B cell (primary cell): ENCODE data around the gene ZNF33A. TPM values are rescaled to one million over a fixed set of nuclear protein-coding genes. Genes with fewer than 3 reads are reported as not detected.

Experiments
- ATAC-seq: fragments of 200-7000 bp; cut with Tn5 transposase; one replicate; pipeline ENCODE4 v1.10.0; 2021; ENCODE audit warnings: low read depth, mild to moderate bottlenecking, moderate number of reproducible peaks, moderate library complexity
- CTCF ChIA-PET: fragments of 350-600 bp; sonication (Branson Sonifier 250); formaldehyde crosslinking; loops from one replicate; lab custom pipeline; 2021; ENCODE audit warnings: antibody characterized with exemption, inconsistent platforms; lab: Charles Lee
- POLR2A ChIA-PET: fragments of 350-600 bp; sonication (Branson Sonifier 250); formaldehyde crosslinking; loops from one replicate; lab custom pipeline; 2021; ENCODE audit warnings: antibody characterized with exemption; lab: Charles Lee
- DNase-seq: peaks from one replicate; pipeline ENCODE4 v3.0.0; 2013
- H2AFZ ChIP-seq: 2 replicates; pipeline ENCODE4 v1.6.1; 2012; ENCODE audit warnings: mild to moderate bottlenecking, low read depth, low read length; ENCODE audit not compliant: insufficient read depth, poor library complexity, severe bottlenecking
- H3K27ac ChIP-seq, 2 donors: 1 replicate in 1 of 2; 2 replicates in 1 of 2; pipeline ENCODE4 v1.5.1; 2012 to 2013; ENCODE audit warnings: low read length in 2 of 2, mild to moderate bottlenecking in 2 of 2, moderate library complexity in 1 of 2
- H3K27me3 ChIP-seq, 4 experiments: fragments of 200-600 bp in 1 of 4; sonication (generic) in 1 of 4; replicated peaks in 1 of 4; 1 replicate in 2 of 4; 2 replicates in 2 of 4; pipeline versions ENCODE4 v1.6.1 to v1.7.0; 2013 to 2016; ENCODE audit warnings: low read length in 3 of 4, mild to moderate bottlenecking in 2 of 4, mixed read lengths in 1 of 4, moderate library complexity in 1 of 4; ENCODE audit not compliant: insufficient read depth in 4 of 4, control insufficient read depth in 3 of 4; ENCODE audit errors: control extremely low read depth in 1 of 4
- H3K36me3 ChIP-seq, 2 experiments: replicated peaks in 1 of 2; 1 replicate in 1 of 2; 2 replicates in 1 of 2; pipeline versions ENCODE4 v1.6.1 to v1.7.1; 2013; ENCODE audit warnings: low read length in 1 of 2; ENCODE audit not compliant: insufficient read depth in 2 of 2, control insufficient read depth in 1 of 2; ENCODE audit errors: control extremely low read depth in 1 of 2, extremely low read depth in 1 of 2
- H3K4me1 ChIP-seq, 2 donors: fragments of 200-600 bp in 1 of 2; sonication (generic) in 1 of 2; 1 replicate in 1 of 2; 2 replicates in 1 of 2; pipeline versions ENCODE4 v1.5.1 to v1.6.1; 2013 to 2017; ENCODE audit warnings: low read length in 2 of 2; ENCODE audit not compliant: control insufficient read depth in 2 of 2, insufficient read depth in 2 of 2
- H3K4me2 ChIP-seq: replicated peaks from 2 replicates; pipeline ENCODE3; 2012; ENCODE audit warnings: mild to moderate bottlenecking, low read depth, low read length; ENCODE audit not compliant: poor library complexity, severe bottlenecking
- H3K4me3 ChIP-seq, 5 experiments: fragments of 200-600 bp in 1 of 5; sonication (generic) in 1 of 5; 1 replicate in 3 of 5; 2 replicates in 2 of 5; pipeline versions ENCODE4 v1.5.1 to v1.7.0; 2011 to 2016; ENCODE audit warnings: low read length in 4 of 5, mild to moderate bottlenecking in 4 of 5, low read depth in 2 of 5, control low read depth in 1 of 5, moderate library complexity in 1 of 5; ENCODE audit not compliant: insufficient read depth in 1 of 5; ENCODE audit errors: control extremely low read depth in 1 of 5, extremely low read depth in 1 of 5
- H3K79me2 ChIP-seq: fragments of 200-600 bp; sonication (generic); one replicate; pipeline ENCODE4 v1.6.0; 2016; ENCODE audit warnings: low read length; ENCODE audit not compliant: control insufficient read depth, insufficient read depth
- H3K9ac ChIP-seq: fragments of 200-600 bp; sonication (generic); 2 replicates; pipeline ENCODE4 v1.6.1; 2017; ENCODE audit warnings: mild to moderate bottlenecking, low read length, moderate library complexity
- H3K9me3 ChIP-seq, 3 donors: one replicate each; pipeline versions ENCODE4 v1.6.1 to v1.7.1; 2013; ENCODE audit warnings: low read length in 2 of 3; ENCODE audit not compliant: control insufficient read depth in 2 of 3, insufficient read depth in 1 of 3; ENCODE audit errors: control extremely low read depth in 1 of 3
- H4K20me1 ChIP-seq: 2 replicates; pipeline ENCODE4 v1.6.0; 2012; ENCODE audit warnings: mild to moderate bottlenecking, low read length; ENCODE audit not compliant: insufficient read depth, control insufficient read depth, poor library complexity, severe bottlenecking
- H3K27ac Mint-ChIP-seq: one replicate; pipeline ENCODE4 v1.8.0; 2021; ENCODE audit warnings: mixed read lengths
- H3K27me3 Mint-ChIP-seq: one replicate; pipeline ENCODE4 v1.8.0; 2021; ENCODE audit warnings: mixed read lengths
- H3K4me1 Mint-ChIP-seq: one replicate; pipeline ENCODE4 v1.8.0; 2021; ENCODE audit warnings: mixed read lengths
- H3K4me3 Mint-ChIP-seq: one replicate; pipeline ENCODE4 v1.8.0; 2021; ENCODE audit warnings: mixed read lengths
- H3K9me3 Mint-ChIP-seq: one replicate; pipeline ENCODE4 v1.8.0; 2022; ENCODE audit warnings: mixed read lengths; ENCODE audit not compliant: insufficient read depth
- EZH2 ChIP-seq: IDR thresholded peaks from 2 replicates; pipeline ENCODE4 v1.6.1; 2012; ENCODE audit warnings: borderline replicate concordance, low read depth, mild to moderate bottlenecking, moderate library complexity, low read length; ENCODE audit not compliant: insufficient read depth, poor library complexity, severe bottlenecking
- WGBS: methylation state at CpG from one replicate; pipeline ENCODE4 v1.1.5; 2013; ENCODE audit warnings: missing lambda C conversion rate; ENCODE audit not compliant: insufficient coverage; 5-methylcytosine and 5-hydroxymethylcytosine counted together
- intact Hi-C: fragments of 100-400 bp; cut with micrococcal nuclease; formaldehyde crosslinking; loops from one replicate; pipeline ENCODE4 v1.10.0; 2022
- polyA plus RNA-seq: library from polyadenylated mRNA; depleted of rRNA; stranded (reverse); fragments of >200 nt; gene quantifications from 2 replicates; pipeline ENCODE4 v1.2.3, GENCODE V29; 2012
- total RNA-seq, 2 donors: library from RNA; stranded (reverse); fragments of 120-200 nt in 1 of 2; gene quantifications; 1 replicate in 1 of 2; 2 replicates in 1 of 2; pipeline versions ENCODE4 v1.2.3 to v1.2.4, GENCODE V29; 2013 to 2022
- TF ChIP-seq, protein P1 (sequence below): fragments of 200-600 bp; IDR thresholded peaks from one replicate; pipeline ENCODE4 v1.8.0; 2022; ENCODE audit warnings: antibody characterized with exemption, mild to moderate bottlenecking

Gene ZNF33A
- total and polyA plus RNA-seq, 2 donors (not counting 1 experiment from before 2014, with no cell fraction given) = 20.3 to 86.6 TPM

DNA sequence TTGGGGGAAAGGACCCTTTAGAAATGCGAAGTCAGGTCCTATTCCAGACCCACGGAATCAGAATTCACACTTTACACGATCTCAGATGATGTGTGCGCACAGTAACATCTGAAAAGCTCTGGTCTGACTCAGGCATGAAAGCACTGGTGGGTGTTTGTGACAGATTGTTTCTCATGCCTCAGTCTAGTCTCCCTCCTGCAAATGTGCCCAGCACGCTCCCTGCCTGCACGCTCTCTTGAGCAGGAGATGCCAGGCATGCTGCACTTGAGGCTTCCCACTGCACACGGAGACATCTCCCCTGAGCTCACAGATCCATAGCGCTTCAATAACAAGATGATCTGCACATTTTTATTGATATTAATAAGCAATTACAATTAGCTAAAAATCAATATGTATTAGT lies 60.0 kb downstream of the ZNF33A start:
- Histone ChIP-seq H3K36me3 (no peaks in the 10 kb centered on the region), H3K4me3 (no peak overlapping the region), H2AFZ (no peak overlapping the region), H3K27me3 (no peaks in the 10 kb centered on the region), H4K20me1 (no peaks in the 10 kb centered on the region), H3K9me3 (peaks cover 0 to 6% (median 1%) of the 10 kb centered on the region in 3 donors), H3K4me1 (peaks cover 3 to 9% of the 10 kb centered on the region in 2 donors), H3K79me2 (no peaks in the 10 kb centered on the region), H3K4me2 (no peak overlapping the region), H3K9ac (no peak overlapping the region), H3K27ac (no peak overlapping the region)
- ChIA-PET CTCF (interaction anchor here (0.7 kb wide), 1 partner anchor 39 kb away, joined by 3 read pairs; no protein-coding TSS in a partner anchor), POLR2A (no interaction called here)
- intact Hi-C loops = no loop called here
- Mint-ChIP-seq H3K4me1 (peaks cover 7% of the 10 kb centered on the region), H3K27ac (no peak overlapping the region), H3K9me3 (peaks cover 10% of the 10 kb centered on the region), H3K27me3 (no peaks in the 10 kb centered on the region), H3K4me3 (no peak overlapping the region)
- TF ChIP-seq, protein P1, sequence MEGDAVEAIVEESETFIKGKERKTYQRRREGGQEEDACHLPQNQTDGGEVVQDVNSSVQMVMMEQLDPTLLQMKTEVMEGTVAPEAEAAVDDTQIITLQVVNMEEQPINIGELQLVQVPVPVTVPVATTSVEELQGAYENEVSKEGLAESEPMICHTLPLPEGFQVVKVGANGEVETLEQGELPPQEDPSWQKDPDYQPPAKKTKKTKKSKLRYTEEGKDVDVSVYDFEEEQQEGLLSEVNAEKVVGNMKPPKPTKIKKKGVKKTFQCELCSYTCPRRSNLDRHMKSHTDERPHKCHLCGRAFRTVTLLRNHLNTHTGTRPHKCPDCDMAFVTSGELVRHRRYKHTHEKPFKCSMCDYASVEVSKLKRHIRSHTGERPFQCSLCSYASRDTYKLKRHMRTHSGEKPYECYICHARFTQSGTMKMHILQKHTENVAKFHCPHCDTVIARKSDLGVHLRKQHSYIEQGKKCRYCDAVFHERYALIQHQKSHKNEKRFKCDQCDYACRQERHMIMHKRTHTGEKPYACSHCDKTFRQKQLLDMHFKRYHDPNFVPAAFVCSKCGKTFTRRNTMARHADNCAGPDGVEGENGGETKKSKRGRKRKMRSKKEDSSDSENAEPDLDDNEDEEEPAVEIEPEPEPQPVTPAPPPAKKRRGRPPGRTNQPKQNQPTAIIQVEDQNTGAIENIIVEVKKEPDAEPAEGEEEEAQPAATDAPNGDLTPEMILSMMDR = no peak
- TF ChIP-seq EZH2 = no peak
- ATAC-seq (no peak), DNase-seq (no peak)
- 100% methylated on average over 4 of the region's 8 CpGs for WGBS

DNA sequence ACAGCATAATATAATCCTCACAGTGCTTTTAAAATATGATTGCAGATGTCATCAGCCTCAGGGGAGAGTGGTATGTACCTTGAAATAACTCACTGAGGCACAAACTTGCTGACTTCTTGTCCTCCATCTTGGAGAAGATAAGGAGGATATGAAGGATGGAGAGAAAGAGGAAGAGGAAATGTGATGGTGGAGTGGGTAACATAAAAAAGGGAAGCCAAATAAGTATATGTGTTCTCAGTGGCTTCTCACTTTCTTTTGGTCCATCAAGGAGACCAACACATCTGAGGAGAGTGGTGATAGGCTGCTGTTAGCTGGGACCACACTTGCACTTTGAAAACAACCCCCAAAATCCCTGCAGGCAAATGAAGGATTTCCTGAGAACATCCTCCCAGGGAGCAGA lies 62.1 kb downstream of the ZNF33A start:
- CTCF ChIA-PET = no interaction called here
- H3K36me3 ChIP-seq = no peaks in the 10 kb centered on the region
- H2AFZ ChIP-seq = no peak overlapping the region
- H3K9ac ChIP-seq = no peak overlapping the region
- no peak overlapping the region for H3K4me3 Mint-ChIP-seq
- ATAC-seq (no peak), DNase-seq (no peak)
- peaks cover 2 to 17% (median 15%) of the 10 kb centered on the region in 3 donors for H3K9me3 ChIP-seq
- no peak overlapping the region for H3K4me2 ChIP-seq
- no peak overlapping the region for H3K27ac Mint-ChIP-seq
- no peak overlapping the region for H3K4me3 ChIP-seq
- H3K27me3 ChIP-seq = no peaks in the 10 kb centered on the region
- H3K4me1 ChIP-seq = peaks cover 3 to 9% of the 10 kb centered on the region in 2 donors
- no peaks in the 10 kb centered on the region for H3K79me2 ChIP-seq
- POLR2A ChIA-PET = no interaction called here
- no peaks in the 10 kb centered on the region for H4K20me1 ChIP-seq
- no peaks in the 10 kb centered on the region for H3K27me3 Mint-ChIP-seq
- no peak overlapping the region for H3K27ac ChIP-seq
- H3K9me3 Mint-ChIP-seq = peaks cover 15% of the 10 kb centered on the region
- intact Hi-C loops = no loop called here
- H3K4me1 Mint-ChIP-seq = peaks cover 5% of the 10 kb centered on the region
- TF ChIP-seq, protein P1 = no peak
- no peak for TF ChIP-seq EZH2
